OCI-LY1 (cell line): ENCODE measurements around the gene ENTPD3.

ENCODE experiments used
- EZH2 ChIP-seq: fragments of 200-600 bp; sonication (generic), shearing (Covaris generic); IDR thresholded peaks from 2 replicates; pipeline ENCODE4 v1.8.0; 2017; ENCODE audit warnings: borderline replicate concordance, mixed run types, mild to moderate bottlenecking, antibody characterized with exemption, low read length, moderate library complexity, mixed read lengths
- TF ChIP-seq, protein P1 (sequence below): fragments of 200-600 bp; sonication (generic), shearing (Covaris generic); IDR thresholded peaks from 2 replicates; pipeline ENCODE4 v1.5.1; 2017; ENCODE audit warnings: mild to moderate bottlenecking, antibody characterized with exemption, low read length, moderate library complexity, mixed read lengths

DNA sequence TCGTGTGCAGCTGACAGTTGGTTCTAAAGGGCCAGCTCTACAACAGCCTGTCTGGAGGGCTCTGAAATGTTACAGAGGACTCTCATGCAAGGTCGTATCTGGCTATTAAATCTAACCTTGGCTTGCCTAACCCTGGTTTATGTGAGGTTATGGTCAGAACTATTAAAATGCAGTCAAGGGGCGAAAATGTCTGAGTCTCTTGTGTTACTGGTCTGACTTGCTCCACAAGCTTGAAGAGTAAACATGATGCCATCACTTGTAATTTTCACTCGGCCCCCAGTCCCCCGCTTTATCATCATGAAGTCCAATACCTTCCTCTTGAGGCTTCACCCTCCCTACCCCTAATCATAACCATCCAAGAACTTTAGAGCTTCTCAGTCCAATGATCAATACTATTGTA lies 9.4 kb downstream of the ENTPD3 start:
- TF ChIP-seq EZH2 = no peak
- TF ChIP-seq, protein P1, sequence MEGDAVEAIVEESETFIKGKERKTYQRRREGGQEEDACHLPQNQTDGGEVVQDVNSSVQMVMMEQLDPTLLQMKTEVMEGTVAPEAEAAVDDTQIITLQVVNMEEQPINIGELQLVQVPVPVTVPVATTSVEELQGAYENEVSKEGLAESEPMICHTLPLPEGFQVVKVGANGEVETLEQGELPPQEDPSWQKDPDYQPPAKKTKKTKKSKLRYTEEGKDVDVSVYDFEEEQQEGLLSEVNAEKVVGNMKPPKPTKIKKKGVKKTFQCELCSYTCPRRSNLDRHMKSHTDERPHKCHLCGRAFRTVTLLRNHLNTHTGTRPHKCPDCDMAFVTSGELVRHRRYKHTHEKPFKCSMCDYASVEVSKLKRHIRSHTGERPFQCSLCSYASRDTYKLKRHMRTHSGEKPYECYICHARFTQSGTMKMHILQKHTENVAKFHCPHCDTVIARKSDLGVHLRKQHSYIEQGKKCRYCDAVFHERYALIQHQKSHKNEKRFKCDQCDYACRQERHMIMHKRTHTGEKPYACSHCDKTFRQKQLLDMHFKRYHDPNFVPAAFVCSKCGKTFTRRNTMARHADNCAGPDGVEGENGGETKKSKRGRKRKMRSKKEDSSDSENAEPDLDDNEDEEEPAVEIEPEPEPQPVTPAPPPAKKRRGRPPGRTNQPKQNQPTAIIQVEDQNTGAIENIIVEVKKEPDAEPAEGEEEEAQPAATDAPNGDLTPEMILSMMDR = no peak
